ENCODE results near the gene HSPB9. TPM values are rescaled to one million over a fixed set of nuclear protein-coding genes. Genes with fewer than 3 reads are reported as not detected.

HSPB9 gene
- total and polyA plus RNA-seq, 2 of the 8 experiments (the other 6 are each of a cell fraction or from before 2014, with no cell fraction given), result 0.27 to 0.30 TPM

GRCh38 chr17:42096360-42097111, 26.1 kb upstream of the HSPB9 start (continued):
- no peak for TF ChIP-seq TCF12 (IDR thresholded peaks at IDR 0.05; ENCODE audit: low read depth, low read length)
- TF ChIP-seq TAF7 (optimal IDR thresholded peaks at IDR 0.05; ENCODE audit: borderline replicate concordance, low read depth, low read length), result no peak
- no peak for TF ChIP-seq E2F6 (IDR thresholded peaks at IDR 0.05)
- no peak for TF ChIP-seq KDM1A (IDR thresholded peaks at IDR 0.05; ENCODE audit: borderline replicate concordance, low read length)
- no peak for TF ChIP-seq MAX (IDR thresholded peaks at IDR 0.05)
- TF ChIP-seq RAD21 (IDR thresholded peaks at IDR 0.05 in 1 of 2, conservative IDR thresholded peaks at IDR 0.05 in 1 of 2; ENCODE audit: low read depth in 2 of 2, low read length in 2 of 2), result no peak
- TF ChIP-seq POU5F1 (IDR thresholded peaks at IDR 0.05; ENCODE audit: low read depth, low read length), result no peak
- no peak for TF ChIP-seq YY1 (IDR thresholded peaks at IDR 0.05; ENCODE audit: low read depth, low read length)
- no peak for TF ChIP-seq CHD7 (IDR thresholded peaks at IDR 0.05; ENCODE audit: insufficient replicate concordance, low read length)

Measured in H1 (cell line).